WTC11 (cell line): ENCODE data around the gene CLGN. TPM values are rescaled to one million over a fixed set of nuclear protein-coding genes. Genes with fewer than 3 reads are reported as not detected.

Experiments used
- ATAC-seq: fragments of 200-7000 bp; cut with Tn5 transposase; 2 replicates; pipeline ENCODE4 v1.10.0; 2021; ENCODE audit warnings: mild to moderate bottlenecking, moderate library complexity
- CTCF ChIA-PET: fragments of 300-600 bp; sonication (Branson Sonifier 250); formaldehyde crosslinking; loops from one replicate; lab custom pipeline; 2021; ENCODE audit warnings: antibody characterized with exemption; lab: Charles Lee
- POLR2A ChIA-PET: fragments of 350-600 bp; sonication (Branson Sonifier 250); formaldehyde crosslinking; loops from one replicate; lab custom pipeline; 2021; ENCODE audit warnings: antibody characterized with exemption; lab: Charles Lee
- DNase-seq: peaks from one replicate; pipeline ENCODE4 v3.0.0; 2021; ENCODE audit warnings: low spot score
- H3K27ac Mint-ChIP-seq: 2 replicates; pipeline ENCODE4 v1.8.0; 2021; ENCODE audit warnings: mixed read lengths
- H3K27me3 Mint-ChIP-seq: 2 replicates; pipeline ENCODE4 v1.8.0; 2021; ENCODE audit warnings: low read depth, mild to moderate bottlenecking, moderate library complexity, mixed read lengths
- H3K36me3 Mint-ChIP-seq: 2 replicates; pipeline ENCODE4 v1.8.0; 2021; ENCODE audit warnings: mixed read lengths
- H3K4me1 Mint-ChIP-seq: 2 replicates; pipeline ENCODE4 v1.8.0; 2022; ENCODE audit warnings: mixed read lengths
- H3K4me3 Mint-ChIP-seq: 2 replicates; pipeline ENCODE4 v1.8.0; 2021; ENCODE audit warnings: mild to moderate bottlenecking, moderate library complexity, mixed read lengths
- H3K9me3 Mint-ChIP-seq: 2 replicates; pipeline ENCODE4 v1.8.0; 2021; ENCODE audit warnings: mixed read lengths
- ATF1 ChIP-seq: sonication (generic); formaldehyde crosslinking; IDR thresholded peaks from 2 replicates; pipeline ENCODE4 v1.8.1; 2023; ENCODE audit warnings: mild to moderate bottlenecking, moderate library complexity, missing genetic modification reagents
- CBFB ChIP-seq: sonication (generic); formaldehyde crosslinking; IDR thresholded peaks from 2 replicates; pipeline ENCODE4 v1.8.1; 2022; ENCODE audit warnings: mild to moderate bottlenecking, low read depth, missing genetic modification reagents
- ELF4 ChIP-seq: sonication (generic); formaldehyde crosslinking; IDR thresholded peaks from 2 replicates; pipeline ENCODE4 v1.8.1; 2022; ENCODE audit warnings: low read depth, mild to moderate bottlenecking, moderate library complexity, missing genetic modification reagents
- ESRRA ChIP-seq: sonication (generic); formaldehyde crosslinking; IDR thresholded peaks from 2 replicates; pipeline ENCODE4 v1.8.1; 2022; ENCODE audit warnings: mild to moderate bottlenecking, missing genetic modification reagents, borderline replicate concordance
- ETV6 ChIP-seq: sonication (generic); formaldehyde crosslinking; IDR thresholded peaks from 2 replicates; pipeline ENCODE4 v1.8.1; 2022; ENCODE audit warnings: mild to moderate bottlenecking, missing genetic modification reagents
- GRHL2 ChIP-seq: fragments of 250-450 bp; sonication (Bioruptor Pico); IDR thresholded peaks from 2 replicates; pipeline ENCODE4 v1.8.0; 2022; ENCODE audit warnings: mild to moderate bottlenecking, moderate library complexity; ENCODE audit not compliant: insufficient replicate concordance, severe bottlenecking
- GTF2I ChIP-seq: fragments of 250-450 bp; sonication (Bioruptor Pico); conservative IDR thresholded peaks from 2 replicates; pipeline ENCODE4 v1.4.0; 2021; ENCODE audit warnings: mild to moderate bottlenecking
- HMGXB4 ChIP-seq: sonication (generic); formaldehyde crosslinking; IDR thresholded peaks from 2 replicates; pipeline ENCODE4 v1.8.1; 2023; ENCODE audit warnings: mild to moderate bottlenecking, moderate library complexity, missing genetic modification reagents
- KAT7 ChIP-seq: sonication (generic); formaldehyde crosslinking; IDR thresholded peaks from 2 replicates; pipeline ENCODE4 v1.8.1; 2023; ENCODE audit warnings: missing genetic modification reagents, mild to moderate bottlenecking, borderline replicate concordance
- MXD4 ChIP-seq: fragments of 250-450 bp; sonication (Bioruptor Pico); IDR thresholded peaks from 2 replicates; pipeline ENCODE4 v1.8.0; 2021; ENCODE audit warnings: mild to moderate bottlenecking, moderate library complexity, borderline replicate concordance
- PRRX2 ChIP-seq: fragments of 250-450 bp; sonication (Bioruptor Pico); IDR thresholded peaks from 2 replicates; pipeline ENCODE4 v1.8.0; 2021; ENCODE audit warnings: mild to moderate bottlenecking
- RELA ChIP-seq: sonication (generic); formaldehyde crosslinking; IDR thresholded peaks from 2 replicates; pipeline ENCODE4 v1.8.1; 2022; ENCODE audit warnings: missing genetic modification reagents, mild to moderate bottlenecking, borderline replicate concordance
- TP53 ChIP-seq: sonication (generic); formaldehyde crosslinking; IDR thresholded peaks from 2 replicates; pipeline ENCODE4 v1.8.1; 2023; ENCODE audit warnings: mild to moderate bottlenecking, missing genetic modification reagents
- ZNF138 ChIP-seq: sonication (generic); formaldehyde crosslinking; conservative IDR thresholded peaks from 2 replicates; pipeline ENCODE4 v1.8.1; 2022; ENCODE audit warnings: mild to moderate bottlenecking, moderate library complexity, missing genetic modification reagents
- ZNF219 ChIP-seq: sonication (generic); formaldehyde crosslinking; IDR thresholded peaks from 2 replicates; pipeline ENCODE4 v1.8.0; 2023; ENCODE audit warnings: missing genetic modification reagents, mild to moderate bottlenecking, borderline replicate concordance
- ZNF416 ChIP-seq: fragments of 250-450 bp; sonication (Bioruptor Pico); IDR thresholded peaks from 2 replicates; pipeline ENCODE4 v1.9.0; 2021; ENCODE audit warnings: mild to moderate bottlenecking, inconsistent platforms
- ZNF671 ChIP-seq: fragments of 250-450 bp; sonication (Bioruptor Pico); IDR thresholded peaks from 2 replicates; pipeline ENCODE4 v1.8.0; 2021; ENCODE audit warnings: mild to moderate bottlenecking
- total RNA-seq: library from RNA; stranded (reverse); gene quantifications from 3 replicates; pipeline ENCODE4 v1.2.3, GENCODE V29; 2021
- TF ChIP-seq, protein P1 (sequence below): sonication (generic); formaldehyde crosslinking; conservative IDR thresholded peaks from 2 replicates; pipeline ENCODE4 v1.8.1; 2023; ENCODE audit warnings: mild to moderate bottlenecking, low read depth, missing genetic modification reagents, moderate library complexity
- TF ChIP-seq, protein P2 (sequence below): fragments of 250-450 bp; sonication (Bioruptor Pico); IDR thresholded peaks from 2 replicates; pipeline ENCODE4 v1.8.0; 2021; ENCODE audit warnings: mild to moderate bottlenecking
- TF ChIP-seq, protein P3 (sequence below): sonication (generic); formaldehyde crosslinking; IDR thresholded peaks from 2 replicates; pipeline ENCODE4 v1.8.0; 2022; ENCODE audit warnings: missing genetic modification reagents
- TF ChIP-seq, protein P4 (sequence below): fragments of 250-450 bp; sonication (Bioruptor Pico); conservative IDR thresholded peaks from 2 replicates; pipeline ENCODE4 v1.9.0; 2021; ENCODE audit warnings: mild to moderate bottlenecking

The CLGN gene
- total RNA-seq, 1 experiment from 2014 or later: 2.3 TPM

DNA sequence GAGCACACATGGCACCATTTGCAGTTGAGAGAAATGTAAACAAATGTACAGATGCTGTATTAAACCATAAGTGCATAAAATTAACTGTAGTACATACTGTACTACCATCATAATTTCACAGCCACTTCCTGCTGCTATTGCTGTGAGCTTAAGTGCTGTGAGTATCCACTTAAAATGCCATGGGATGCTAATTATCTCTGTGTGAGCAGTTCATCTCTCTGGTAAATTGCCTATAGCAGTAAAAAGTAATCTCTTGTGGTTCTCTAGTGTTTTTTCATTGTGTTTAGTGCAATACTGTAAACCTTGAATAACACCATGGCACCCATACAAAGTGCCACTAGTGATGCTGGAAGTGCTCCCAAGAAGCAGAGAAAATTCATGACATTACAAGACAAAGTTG, 63.9 kb downstream of the CLGN start:
- TF ChIP-seq ETV6 (CRISPR knock-in tag) (no peak), ATF1 (CRISPR knock-in tag) (no peak), RELA (CRISPR knock-in tag) (no peak), ZNF671 (CRISPR knock-in tag) (no peak), PRRX2 (CRISPR knock-in tag) (no peak), ZNF416 (CRISPR knock-in tag) (no peak), TP53 (CRISPR knock-in tag) (no peak), ESRRA (CRISPR knock-in tag) (no peak), MXD4 (no peak), ZNF138 (CRISPR knock-in tag) (no peak)
- TF ChIP-seq, protein P1, sequence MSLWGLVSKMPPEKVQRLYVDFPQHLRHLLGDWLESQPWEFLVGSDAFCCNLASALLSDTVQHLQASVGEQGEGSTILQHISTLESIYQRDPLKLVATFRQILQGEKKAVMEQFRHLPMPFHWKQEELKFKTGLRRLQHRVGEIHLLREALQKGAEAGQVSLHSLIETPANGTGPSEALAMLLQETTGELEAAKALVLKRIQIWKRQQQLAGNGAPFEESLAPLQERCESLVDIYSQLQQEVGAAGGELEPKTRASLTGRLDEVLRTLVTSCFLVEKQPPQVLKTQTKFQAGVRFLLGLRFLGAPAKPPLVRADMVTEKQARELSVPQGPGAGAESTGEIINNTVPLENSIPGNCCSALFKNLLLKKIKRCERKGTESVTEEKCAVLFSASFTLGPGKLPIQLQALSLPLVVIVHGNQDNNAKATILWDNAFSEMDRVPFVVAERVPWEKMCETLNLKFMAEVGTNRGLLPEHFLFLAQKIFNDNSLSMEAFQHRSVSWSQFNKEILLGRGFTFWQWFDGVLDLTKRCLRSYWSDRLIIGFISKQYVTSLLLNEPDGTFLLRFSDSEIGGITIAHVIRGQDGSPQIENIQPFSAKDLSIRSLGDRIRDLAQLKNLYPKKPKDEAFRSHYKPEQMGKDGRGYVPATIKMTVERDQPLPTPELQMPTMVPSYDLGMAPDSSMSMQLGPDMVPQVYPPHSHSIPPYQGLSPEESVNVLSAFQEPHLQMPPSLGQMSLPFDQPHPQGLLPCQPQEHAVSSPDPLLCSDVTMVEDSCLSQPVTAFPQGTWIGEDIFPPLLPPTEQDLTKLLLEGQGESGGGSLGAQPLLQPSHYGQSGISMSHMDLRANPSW (CRISPR knock-in tag): no peak
- TF ChIP-seq, protein P2, sequence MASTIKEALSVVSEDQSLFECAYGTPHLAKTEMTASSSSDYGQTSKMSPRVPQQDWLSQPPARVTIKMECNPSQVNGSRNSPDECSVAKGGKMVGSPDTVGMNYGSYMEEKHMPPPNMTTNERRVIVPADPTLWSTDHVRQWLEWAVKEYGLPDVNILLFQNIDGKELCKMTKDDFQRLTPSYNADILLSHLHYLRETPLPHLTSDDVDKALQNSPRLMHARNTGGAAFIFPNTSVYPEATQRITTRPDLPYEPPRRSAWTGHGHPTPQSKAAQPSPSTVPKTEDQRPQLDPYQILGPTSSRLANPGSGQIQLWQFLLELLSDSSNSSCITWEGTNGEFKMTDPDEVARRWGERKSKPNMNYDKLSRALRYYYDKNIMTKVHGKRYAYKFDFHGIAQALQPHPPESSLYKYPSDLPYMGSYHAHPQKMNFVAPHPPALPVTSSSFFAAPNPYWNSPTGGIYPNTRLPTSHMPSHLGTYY (CRISPR knock-in tag): no peak
- TF ChIP-seq, protein P3, sequence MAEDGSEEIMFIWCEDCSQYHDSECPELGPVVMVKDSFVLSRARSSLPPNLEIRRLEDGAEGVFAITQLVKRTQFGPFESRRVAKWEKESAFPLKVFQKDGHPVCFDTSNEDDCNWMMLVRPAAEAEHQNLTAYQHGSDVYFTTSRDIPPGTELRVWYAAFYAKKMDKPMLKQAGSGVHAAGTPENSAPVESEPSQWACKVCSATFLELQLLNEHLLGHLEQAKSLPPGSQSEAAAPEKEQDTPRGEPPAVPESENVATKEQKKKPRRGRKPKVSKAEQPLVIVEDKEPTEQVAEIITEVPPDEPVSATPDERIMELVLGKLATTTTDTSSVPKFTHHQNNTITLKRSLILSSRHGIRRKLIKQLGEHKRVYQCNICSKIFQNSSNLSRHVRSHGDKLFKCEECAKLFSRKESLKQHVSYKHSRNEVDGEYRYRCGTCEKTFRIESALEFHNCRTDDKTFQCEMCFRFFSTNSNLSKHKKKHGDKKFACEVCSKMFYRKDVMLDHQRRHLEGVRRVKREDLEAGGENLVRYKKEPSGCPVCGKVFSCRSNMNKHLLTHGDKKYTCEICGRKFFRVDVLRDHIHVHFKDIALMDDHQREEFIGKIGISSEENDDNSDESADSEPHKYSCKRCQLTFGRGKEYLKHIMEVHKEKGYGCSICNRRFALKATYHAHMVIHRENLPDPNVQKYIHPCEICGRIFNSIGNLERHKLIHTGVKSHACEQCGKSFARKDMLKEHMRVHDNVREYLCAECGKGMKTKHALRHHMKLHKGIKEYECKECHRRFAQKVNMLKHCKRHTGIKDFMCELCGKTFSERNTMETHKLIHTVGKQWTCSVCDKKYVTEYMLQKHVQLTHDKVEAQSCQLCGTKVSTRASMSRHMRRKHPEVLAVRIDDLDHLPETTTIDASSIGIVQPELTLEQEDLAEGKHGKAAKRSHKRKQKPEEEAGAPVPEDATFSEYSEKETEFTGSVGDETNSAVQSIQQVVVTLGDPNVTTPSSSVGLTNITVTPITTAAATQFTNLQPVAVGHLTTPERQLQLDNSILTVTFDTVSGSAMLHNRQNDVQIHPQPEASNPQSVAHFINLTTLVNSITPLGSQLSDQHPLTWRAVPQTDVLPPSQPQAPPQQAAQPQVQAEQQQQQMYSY (CRISPR knock-in tag): no peak
- ChIA-PET CTCF (interaction anchor here (1.3 to 4.2 kb wide), 3 partner anchors 10 to 64 kb away, joined by 4 to 84 read pairs (median 30); partner anchors contain the start of genes CLGN and SCOC), POLR2A (no interaction called here)
- Mint-ChIP-seq H3K9me3 (no peaks in the 10 kb centered on the region), H3K4me3 (no peak overlapping the region), H3K36me3 (no peaks in the 10 kb centered on the region), H3K4me1 (no peaks in the 10 kb centered on the region), H3K27ac (no peak overlapping the region), H3K27me3 (peaks cover 18% of the 10 kb centered on the region)
- DNase-seq: no peak
- ATAC-seq: no peak

- peaks cover 18% of the 10 kb centered on the region for H3K27me3 Mint-ChIP-seq
- H3K4me3 Mint-ChIP-seq: no peak overlapping the region
- H3K27ac Mint-ChIP-seq: no peak overlapping the region
- H3K4me1 Mint-ChIP-seq: no peaks in the 10 kb centered on the region
- no peaks in the 10 kb centered on the region for H3K9me3 Mint-ChIP-seq
- CTCF ChIA-PET: interaction anchor here (4.1 to 4.2 kb wide), 2 partner anchors 10 to 64 kb away, joined by 30 to 84 read pairs; partner anchors contain the start of genes CLGN and SCOC
- POLR2A ChIA-PET: no interaction called here
- ATAC-seq (no peak), DNase-seq (no peak)
- H3K36me3 Mint-ChIP-seq: no peaks in the 10 kb centered on the region
- TF ChIP-seq, protein P2 (CRISPR knock-in tag): no peak
- no peak for TF ChIP-seq ELF4 (CRISPR knock-in tag)
- no peak for TF ChIP-seq ZNF671 (CRISPR knock-in tag)
- TF ChIP-seq ZNF219 (CRISPR knock-in tag): no peak
- TF ChIP-seq, protein P4, sequence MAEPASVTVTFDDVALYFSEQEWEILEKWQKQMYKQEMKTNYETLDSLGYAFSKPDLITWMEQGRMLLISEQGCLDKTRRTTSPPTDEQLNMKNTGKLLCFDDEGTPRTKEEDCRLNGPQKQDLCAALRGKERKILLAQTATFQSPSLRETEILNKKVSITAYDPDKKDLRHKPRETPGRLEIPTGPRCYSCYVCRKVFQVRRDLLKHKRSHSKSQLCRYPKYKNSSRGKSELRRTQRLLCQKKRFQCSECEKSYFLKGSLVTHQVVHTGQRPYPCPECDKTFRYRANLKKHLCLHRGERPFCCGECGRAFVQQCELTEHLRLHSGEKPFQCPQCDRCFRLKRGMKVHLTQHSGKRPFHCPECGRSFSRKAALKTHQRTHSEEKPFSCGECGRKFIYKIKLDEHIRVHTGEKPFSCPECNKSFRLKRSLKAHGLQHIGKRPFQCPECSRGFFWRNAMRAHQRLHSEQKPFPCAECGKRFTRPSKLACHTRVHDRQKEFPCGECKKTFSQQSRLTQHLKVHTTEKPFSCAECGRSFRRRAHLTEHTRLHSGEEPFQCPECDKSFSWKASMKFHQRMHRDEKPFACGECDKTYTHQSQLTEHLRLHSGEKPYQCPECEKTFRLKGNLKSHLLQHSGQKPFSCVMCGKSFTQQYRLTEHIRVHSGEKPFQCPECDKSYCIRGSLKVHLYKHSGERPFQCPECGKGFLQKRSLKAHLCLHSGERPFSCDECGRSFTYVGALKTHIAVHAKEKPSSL: no peak
- no peak for TF ChIP-seq CBFB (CRISPR knock-in tag)
- no peak for TF ChIP-seq MXD4
- no peak for TF ChIP-seq HMGXB4 (CRISPR knock-in tag)
- TF ChIP-seq GRHL2 (CRISPR knock-in tag): no peak
- no peak for TF ChIP-seq KAT7 (CRISPR knock-in tag)
- TF ChIP-seq GTF2I (CRISPR knock-in tag): no peak
These were observed 64.4 kb downstream of the CLGN start for GRCh38 chr4:140363051-140363450.
